Activated CD4-positive, CD25-positive, alpha-beta regulatory T cell treated with anti-CD3 and anti-CD28 coated beads, Interleukin-2, amount 50 U/mL, for 16 hours (primary cell): ENCODE data around the gene GPR39.

Experiments
- DNase-seq: peaks from one replicate; pipeline ENCODE4 v3.0.0-alpha.2; 2020; ENCODE audit warnings: low read depth, low spot score

The GPR39 gene

DNA sequence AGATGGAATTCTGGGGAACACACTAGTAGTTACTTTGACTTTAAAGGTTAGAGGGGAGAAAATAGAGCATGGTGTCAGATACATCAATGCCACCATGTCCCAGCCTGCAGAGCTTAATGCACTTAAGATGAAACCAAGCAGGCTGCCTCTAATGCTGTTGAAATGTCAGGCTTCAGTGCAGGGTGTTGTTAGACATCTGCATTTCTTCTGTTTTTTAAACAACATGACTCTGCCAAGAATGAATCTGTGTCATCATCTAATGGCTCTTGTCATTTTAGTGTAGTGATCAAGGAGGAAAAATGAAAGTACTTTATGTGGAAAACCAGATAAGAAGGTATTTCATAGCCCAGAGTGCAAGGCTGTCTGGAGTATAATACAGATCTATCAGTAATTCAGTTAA, 223.5 kb downstream of the GPR39 start:
- no peak for DNase-seq

DNA sequence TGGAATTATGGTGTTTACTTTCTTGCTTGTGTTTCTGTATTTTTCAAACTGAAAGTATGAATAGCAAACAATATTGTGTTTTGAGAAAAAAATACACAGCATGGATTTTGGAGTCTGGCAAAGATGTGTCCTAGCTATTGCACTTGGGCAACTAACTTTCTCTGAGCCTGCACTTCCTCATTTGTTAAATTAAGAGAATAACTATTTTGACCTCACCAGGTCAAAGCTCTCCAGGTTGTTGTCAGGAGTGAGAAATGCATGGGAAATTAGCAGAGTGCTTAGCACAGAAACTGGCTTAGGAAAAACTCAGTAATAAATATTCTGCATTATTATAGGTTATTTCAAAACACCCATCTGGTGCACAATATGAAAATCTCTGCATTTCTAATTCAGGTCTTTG, 225.2 kb downstream of the GPR39 start:
- DNase-seq, result no peak

DNA sequence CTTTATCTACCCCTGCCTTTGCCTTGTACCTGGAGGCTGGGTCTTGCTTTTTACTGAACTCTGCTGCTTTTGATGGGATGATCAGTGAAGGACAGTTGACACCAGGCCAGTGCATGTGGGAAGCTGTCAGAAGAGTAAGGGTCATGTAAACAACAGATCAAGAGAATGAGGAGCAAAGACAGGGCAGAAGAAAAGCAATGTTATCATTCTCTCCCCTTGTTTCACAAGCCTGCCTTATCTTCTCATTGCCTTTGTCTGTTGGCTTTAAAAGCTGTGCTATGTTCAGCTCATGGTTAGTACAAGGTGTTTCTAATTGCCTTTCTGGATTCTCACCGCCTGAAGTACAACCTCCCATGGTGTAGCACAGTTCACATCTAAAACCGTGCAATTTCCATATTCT, 225.8 kb downstream of the GPR39 start:
- DNase-seq, result no peak

DNA sequence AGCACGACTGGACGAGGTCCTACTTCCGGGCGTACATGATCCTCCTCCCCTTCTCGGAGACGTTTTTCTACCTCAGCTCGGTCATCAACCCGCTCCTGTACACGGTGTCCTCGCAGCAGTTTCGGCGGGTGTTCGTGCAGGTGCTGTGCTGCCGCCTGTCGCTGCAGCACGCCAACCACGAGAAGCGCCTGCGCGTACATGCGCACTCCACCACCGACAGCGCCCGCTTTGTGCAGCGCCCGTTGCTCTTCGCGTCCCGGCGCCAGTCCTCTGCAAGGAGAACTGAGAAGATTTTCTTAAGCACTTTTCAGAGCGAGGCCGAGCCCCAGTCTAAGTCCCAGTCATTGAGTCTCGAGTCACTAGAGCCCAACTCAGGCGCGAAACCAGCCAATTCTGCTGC, 228.6 kb downstream of the GPR39 start:
- no peak for DNase-seq

DNA sequence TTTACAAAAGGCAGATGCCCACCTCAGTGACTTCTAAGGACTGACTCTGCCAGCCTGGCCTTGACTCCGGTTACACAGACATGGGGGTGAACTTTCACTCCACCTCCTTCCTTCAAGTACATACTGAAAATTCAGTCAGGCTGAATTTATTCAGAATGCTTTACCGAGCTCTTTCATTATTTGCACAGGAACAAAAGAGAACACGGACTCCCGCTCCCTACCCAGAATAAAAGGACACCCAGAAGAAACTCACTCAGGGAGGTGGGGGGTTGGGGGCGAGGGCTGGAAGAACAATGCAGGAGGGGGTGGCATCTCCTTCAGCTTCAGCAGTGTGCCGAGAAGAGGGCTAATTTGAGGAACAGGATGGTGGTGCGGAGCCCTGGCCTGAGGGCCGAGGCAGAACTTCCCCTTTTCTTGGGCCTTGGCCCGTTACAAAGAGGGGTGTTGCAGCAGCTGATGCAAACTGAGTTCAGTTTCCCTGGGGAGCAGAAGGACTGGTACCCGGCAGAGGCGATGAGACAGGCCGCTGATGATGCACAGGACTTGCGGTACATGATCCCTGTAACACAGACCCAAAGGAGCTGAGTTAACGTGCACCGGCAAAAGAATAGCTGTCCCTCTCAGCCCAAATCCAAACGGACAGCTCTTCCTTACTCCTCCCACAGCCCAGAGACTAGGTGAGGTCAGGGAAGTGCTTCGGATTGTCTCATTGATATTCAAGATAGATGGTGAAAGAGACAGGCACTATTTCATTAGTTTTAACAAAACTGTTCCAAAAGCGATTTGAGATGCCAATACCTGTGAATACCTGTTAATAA, 229.3 kb downstream of the GPR39 start:
- DNase-seq, result no peak

DNA sequence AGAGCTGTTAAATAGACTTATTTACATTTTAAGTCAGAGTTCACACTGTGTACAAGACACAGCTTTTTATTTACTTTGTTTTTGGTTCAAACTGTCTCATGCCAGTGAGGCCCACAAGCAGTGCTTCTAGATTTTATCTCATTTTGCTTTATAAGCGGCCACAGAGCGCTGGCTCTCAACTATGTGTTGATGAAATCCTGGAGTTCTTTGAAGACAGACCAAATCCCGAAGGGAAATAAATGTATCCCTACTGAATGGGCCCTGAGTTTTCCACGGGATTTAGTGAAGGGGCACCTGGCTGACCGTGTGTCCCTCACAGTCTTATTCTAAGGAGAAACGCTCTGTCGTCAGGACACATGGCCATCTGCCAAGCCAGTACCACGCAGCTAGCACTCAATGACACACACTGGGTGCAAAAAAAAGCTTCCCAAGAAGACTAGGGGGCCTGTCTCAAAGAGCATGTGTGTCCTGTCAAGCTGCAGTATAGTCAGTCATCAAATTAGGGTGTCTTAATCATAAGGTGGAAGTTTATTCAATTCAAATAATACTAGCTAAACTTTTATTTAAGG, 230.0 kb downstream of the GPR39 start:
- no peak for DNase-seq

DNA sequence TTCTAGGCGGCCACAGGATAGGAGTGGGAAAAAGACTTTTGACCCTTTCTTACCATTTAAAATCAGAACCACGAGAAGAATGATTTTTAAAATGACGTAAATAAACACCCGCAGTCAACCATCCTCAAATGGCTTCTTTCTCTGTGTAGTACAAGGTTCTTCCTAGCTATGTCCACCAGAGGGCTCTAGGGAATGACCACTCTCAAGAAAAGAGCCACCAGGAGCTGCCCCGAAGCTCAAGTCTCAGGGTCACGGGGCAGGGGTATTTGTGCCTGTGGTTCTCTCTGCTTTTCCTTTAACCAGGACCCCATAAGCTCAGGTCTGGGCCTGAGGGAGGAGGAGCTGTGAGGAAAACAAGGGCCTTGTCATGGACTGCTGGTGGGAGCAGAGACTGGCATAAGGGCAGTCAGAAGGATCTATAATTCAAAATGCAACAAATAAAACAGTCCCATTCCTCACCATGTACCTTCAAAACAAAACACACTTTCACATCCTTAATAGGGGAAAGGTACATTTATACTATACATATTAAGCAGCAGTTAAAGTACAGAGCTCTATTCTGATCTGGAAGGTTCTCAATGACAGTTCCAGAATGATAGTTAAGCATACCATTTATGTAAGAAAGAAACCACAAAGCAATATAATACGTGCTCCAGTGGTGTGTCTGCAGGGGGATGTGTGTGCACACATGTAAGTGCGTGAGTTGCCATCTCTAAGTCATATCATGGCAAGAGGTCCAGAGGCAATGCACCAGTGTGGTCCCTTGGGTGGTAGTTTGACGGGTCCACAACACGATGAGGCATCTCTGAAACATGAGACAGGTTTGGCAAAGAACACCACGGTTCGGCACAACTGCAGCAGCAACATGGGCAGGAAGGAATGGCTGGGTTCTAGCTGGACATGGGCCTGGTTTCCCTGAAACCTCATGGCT, 234.8 kb downstream of the GPR39 start:
- no peak for DNase-seq

DNA sequence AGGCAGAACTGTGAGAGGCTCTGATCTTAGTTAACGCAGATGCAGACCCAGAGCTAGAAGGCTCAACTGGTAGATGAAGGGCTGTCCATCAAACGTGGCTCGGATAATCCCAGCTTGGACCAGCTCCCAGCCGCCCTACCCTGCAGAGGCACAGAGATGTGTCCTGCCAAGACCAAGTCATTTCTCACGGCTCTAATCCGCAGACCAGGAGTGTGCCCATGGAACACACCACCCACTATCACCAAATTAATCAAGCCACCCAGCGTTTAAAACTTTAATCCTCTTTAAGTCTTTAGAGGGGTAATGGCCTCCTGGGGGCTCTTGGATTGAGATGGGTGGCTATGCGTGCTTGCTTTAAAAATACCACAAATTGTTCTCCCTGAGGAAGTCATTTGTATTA, 235.9 kb downstream of the GPR39 start:
- DNase-seq, result no peak

DNA sequence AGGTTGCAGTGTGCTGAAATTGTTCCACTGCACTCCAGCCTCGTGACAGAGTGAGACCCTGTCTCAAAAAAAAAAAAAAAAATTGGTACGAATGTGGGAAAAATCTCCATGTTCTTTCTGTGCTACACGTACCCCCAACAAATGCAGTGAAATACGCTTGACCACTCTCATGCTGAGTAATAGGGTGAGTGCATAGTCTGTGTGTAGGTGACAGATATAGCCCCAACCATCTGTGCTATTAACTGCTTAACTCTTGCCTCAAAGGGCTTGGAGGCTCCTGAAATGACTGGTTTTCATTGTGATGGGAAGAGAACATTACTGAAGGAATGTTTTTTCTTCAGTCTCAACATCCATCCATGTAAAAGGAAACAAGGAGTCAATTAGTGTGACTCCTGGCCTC, 237.7 kb downstream of the GPR39 start:
- DNase-seq, result no peak

DNA sequence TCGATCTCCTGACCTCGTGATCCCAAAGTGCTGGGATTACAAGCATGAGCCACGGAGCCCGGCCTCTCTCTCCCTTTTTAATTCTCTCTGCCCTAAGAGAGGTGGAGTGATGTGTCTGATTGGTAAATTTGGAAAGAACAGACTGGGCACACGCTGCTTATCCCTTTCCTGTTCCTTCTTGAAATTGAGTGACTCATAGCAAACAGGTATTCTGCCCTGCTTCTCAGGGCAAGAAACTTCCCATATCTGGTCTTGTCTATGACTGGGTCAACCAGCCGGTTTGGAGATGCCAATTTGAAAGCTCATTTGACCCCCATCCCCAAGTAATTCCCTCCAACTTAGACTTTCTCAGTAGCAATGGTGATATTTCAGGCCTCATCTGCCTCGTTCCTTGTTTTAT, 238.4 kb downstream of the GPR39 start:
- no peak for DNase-seq

DNA sequence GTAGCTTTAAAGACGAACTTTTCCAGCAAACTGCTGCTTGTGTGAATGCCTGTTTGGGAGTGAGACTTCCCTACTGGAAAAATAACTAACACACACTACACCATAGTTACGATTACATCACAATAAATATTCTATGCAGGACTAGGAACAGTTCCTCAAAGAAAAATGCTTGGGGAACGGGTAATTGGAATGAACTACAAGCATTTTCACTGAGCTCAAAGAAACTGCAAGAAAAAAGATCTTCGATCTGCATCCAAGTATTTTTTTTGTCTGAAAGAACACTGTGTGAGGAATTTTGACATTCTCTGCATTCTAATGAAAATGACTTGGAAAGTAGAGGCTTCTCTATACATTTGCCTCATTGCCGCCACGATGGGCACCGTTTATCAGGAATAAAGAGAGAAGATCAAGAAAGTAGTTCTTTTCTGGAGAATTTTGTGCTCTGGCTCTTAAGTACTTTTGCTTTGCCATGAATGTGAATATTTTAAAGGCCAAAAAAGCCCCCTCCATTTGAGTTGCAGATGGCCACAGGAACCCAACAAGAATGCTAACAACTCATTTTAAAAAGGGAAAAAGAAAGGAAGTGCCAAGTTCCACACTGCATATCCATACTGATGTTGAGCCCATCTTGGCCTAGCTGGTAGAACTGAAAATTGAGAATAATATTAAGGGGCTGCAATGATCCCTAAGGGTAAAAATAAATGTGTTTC, 239.8 kb downstream of the GPR39 start:
- no peak for DNase-seq

DNA sequence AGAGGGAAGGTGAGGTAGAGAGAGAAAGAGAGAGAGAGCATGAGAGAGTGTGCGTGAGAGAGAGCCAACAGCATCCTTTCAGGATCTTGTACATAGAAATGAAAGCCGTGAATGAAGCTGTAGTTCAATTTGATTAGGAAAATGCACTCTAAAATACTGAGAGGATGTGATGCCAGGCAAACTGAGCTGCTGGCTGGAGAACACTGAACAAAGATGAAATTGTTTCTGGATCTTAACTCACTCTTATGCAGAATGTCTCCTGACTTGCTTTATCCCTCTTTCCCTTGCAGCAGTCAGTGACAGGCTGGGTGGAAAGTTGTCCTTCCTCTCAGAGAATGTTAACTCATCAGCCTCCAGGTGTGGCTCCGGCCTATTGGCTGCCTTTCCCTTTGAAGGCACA, 242.7 kb downstream of the GPR39 start:
- no peak for DNase-seq

DNA sequence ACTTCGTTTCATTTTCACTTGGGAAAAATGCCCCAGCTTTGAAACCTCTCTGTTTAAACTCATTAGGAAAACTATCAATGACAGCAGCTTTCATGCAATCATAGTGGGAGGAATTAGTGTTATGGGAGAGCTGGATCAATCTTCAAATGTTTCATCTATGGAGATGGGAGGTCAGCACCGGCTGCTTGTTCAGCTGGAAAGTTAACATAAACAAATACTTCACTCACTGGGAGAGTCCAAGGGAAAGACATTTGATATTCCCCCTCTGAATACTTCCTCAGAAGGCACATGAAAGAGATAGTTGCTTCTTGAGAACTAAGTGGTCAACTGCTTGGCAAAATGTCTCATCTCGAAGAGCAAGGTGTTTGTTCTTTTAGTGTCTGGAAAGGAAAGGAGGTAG, 246.1 kb downstream of the GPR39 start:
- no peak for DNase-seq

DNA sequence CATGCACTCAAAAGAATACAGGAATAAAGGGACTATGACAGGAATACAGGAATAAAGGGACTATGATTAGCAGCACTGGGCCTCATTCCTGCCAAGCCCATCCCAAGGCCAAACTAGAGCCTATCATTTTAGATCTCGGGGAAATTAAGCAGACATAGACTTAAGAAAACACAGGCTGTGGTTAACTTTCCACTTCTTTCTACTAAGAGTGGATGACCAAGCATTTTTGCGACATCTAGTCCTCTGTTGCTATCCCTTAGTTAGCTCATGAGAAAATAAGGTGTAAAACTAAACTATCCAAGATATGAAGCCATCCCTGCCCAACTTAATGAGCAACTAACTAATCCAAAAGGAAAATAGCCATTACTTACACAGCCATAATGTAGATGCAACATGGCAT, 247.5 kb downstream of the GPR39 start:
- DNase-seq, result no peak

DNA sequence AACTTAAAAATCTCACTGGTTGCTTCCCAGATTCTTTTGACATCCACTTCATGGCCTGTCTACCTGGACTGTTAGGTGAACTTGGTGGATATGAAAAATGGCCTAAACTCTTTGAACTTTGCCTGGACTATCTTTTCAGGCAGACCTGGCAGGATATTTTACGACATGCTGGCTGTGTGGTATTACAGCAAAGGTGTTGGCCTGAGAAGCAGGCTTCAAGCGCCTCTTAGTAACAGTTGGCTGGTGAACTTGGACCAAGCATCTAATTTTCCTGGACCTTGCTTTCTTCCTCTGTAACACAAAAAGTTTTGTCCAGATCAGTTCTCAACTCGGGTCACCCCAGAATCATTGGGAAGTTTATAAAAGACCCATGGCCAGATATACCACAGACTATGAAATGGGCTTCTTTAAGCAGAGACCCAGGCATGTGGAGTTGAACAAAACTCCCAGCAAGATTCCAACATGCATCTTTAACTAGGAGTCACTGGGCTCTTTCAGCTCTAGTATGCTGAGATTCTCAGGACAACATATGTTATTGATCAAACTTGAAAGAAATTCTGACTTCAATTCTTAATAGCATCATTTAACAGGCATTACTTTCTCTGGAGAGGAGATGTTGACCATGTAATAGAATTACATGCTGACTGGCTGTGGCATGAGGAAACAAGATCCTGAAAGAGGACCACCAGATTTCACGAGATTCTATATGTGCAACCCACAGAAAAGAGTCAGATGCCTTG, 249.0 kb downstream of the GPR39 start:
- no peak for DNase-seq

DNA sequence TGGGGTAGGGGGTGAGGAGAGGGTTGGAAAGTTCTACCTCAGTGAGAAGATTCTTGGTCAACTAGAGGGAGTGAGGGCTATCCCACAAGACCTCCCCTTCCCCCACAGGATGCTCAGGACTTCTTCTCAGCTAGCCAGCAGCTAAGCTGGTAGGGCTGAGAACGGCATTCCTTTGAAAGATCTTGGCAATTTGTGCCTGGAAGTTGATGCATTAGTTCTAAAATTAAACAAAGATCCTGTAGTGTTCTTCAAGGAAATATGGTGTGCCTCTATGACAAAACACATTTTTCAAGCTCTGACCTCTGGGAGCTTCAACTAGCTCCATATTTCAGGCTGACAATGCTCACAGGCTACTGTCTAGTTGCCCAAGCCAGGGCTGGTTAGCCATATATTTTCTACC, 251.1 kb downstream of the GPR39 start:
- no peak for DNase-seq

DNA sequence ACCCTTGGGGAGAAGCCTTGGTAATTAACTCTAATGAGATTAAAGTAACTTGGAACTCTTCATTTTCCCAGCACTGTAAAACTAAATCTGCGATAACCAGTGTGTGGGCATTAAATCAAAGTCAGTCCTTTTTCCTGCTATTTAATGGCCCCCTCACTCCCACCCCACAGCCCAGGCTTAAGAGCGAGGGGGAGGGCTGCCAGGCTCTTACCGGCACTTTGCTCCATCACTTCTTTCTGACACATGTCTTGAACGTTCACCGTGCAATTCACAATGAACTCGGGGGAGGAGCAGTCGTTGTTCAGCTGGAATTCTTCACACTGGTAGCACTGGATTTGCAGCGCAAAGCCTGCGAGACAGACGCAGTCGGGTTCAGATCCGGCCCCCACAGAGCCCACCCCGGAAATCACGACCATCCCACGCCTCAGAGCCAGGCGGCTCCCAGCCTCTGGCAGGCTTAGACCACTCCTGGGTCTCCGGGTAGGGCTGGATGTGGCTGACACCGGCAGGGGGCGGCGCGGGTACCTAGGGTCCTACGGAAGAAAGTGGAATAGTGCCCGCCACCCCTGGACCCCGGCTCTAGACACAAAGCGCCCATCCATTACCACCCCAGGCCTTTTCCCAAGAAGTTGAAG, 251.7 kb downstream of the GPR39 start:
- no peak for DNase-seq

DNA sequence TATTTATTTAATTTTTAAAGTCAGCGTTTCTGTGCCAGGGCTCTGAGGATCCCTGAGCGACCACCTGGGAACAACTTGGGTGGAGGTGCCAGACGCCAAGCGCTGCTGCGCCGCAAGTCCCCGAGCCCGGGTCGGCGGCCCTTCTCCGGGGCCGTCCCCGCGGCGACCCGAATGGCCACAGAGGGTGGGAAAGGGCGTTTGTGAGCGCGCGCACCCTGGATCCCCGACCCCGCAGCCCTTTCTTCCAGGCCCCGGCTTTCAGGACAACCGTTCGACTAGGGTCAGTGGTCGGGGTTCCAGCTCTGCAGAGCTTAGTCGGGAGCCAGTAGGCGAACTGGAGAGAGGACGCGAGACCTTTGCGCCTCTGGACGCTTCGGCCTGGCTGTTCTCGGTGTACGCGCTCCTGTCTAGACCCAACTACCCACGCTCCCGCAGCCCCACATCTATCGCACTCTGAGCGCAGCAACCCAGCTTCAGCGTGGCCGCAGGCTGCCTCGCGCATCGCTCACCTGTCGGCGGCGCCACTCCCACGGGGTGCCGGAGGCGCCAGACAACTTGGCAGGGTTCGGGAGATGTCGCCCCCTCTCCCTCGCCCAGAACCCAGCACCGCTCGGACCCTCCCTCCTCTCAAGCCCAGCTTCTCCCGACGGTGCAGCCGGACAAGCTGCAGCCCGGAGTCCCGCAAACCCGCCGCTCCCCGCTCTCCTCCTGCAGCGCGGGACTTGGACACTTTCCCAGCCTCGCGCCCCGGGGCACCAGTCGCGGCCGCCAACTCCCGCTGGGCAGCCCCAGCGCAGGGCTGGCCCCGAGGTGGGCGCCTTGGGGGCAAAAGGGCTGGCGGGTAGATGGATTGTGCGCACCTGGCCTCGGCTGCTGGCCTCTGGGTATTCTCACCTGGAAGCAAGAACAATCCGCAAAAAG, 252.6 kb downstream of the GPR39 start:
- DNase-seq, result no peak

DNA sequence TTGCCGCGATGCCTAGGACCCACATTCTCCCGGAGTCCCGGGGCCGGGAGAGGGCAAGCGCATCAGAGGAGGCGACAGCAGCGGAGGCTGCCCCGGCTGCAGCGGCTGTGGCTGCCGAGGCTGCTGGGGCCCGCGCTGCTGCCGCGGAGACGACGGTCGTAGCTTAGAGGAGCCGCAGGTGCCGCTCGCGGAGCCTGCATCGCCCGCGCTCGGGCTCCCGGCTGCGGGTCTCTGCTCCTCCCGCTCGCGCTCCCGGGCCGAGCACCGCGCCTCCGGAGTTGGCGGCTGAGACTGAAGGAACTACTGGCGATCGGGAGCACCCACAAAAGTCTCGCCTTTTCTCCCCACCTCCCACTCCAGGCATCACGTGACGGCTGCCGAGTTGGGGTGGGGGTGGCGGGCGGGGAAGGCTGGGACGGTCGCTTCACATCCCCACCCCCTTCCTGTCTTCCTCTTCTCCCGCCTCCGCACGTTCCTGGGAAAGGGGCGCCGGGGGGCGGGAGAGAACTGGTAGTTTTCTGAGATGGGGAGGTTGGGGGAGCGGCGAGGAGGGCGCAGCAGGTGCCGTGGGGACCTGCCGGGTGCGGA, 253.4 kb downstream of the GPR39 start, which contains the start of gene LYPD1:
Gene LYPD1, minus strand, starts transcription at position 298 of the 588 bp plus-strand sequence. Its CDS starts 273 bp downstream, at position 25.
- DNase-seq, result no peak
